GM19025 (cell line): Measurements from ENCODE around the gene ADAMTS17.

Experiments used
- ATAC-seq: cut with Tn5 transposase; IDR thresholded peaks from one replicate; pipeline ENCODE4 v1.9.1; 2021; ENCODE audit warnings: mild to moderate bottlenecking, low read depth, moderate library complexity; ENCODE audit not compliant: unreplicated experiment

The ADAMTS17 gene

DNA sequence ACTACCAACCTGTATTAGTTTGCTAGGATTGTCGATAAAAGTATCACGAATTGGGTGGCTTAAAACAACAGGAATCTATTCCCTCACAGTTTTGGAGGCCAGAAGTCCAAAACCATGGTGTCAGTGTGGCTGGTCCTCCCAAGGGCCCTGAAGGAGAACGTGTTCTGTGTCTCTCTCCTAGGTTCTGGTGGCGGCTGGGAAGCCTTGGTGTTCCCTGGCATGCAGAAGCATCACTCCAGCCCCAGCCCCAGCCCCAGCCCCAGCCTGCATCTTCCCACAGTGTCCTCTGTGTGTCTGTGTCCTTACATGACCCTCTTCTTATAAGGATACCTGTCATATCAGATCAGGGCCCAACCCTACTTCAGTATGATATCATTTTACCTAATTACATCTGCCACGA, 336.1 kb downstream of the ADAMTS17 start:
- ATAC-seq, result no peak

DNA sequence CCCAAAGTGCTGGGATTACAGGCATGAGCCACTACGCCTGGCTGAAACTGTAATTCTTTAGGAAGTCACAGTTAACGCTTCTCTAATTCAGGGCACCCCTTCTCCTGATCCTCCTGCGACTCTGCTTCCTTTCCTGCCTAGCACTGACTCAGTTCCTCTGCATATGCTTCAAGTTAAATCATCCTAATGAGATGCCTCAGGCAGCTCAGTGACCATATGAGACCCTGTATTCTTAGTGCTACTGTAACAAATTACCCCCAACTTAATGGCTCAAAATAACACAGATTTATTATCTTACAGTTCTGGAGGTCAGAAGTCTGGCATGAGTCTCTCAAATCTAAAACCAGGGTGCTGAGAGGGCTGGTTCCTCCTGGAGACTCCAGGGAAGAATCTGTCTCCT, 336.8 kb downstream of the ADAMTS17 start:
- ATAC-seq, result no peak

DNA sequence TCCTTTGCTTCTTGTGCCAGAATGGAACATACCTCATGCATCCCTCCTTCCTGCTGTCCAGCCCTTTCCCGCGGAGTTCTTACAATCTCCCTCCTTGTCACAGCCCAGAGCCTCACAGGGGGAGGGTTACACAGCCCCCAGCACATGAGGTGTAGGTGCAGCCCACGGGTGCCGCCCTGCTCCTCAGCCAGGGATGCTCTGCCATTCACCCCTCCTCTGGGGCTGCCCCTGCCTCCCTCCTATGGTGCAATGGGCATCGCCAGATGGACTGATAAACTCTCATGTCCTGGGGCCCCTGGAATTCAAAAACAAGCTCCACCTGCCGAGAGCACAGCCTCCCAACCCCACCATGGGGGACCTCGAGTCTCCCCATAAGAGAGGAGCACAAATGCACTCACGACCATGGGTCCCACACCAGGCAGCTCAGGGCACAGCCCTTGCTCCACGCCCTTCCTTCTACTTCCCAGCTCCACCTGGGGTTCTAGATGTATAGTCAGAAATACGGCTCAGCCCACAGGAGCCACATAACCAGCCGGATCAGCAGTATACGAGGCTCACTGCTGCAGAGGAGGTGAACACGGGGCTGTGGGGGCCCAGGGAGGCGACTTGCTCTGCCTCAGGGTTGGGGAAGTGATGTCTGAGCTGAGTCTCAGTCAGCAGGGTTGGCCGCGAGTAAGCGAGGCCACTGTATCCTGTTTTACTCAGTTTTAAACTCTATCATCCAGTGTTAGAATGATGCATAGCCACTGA, 338.8 kb downstream of the ADAMTS17 start:
- no peak for ATAC-seq

DNA sequence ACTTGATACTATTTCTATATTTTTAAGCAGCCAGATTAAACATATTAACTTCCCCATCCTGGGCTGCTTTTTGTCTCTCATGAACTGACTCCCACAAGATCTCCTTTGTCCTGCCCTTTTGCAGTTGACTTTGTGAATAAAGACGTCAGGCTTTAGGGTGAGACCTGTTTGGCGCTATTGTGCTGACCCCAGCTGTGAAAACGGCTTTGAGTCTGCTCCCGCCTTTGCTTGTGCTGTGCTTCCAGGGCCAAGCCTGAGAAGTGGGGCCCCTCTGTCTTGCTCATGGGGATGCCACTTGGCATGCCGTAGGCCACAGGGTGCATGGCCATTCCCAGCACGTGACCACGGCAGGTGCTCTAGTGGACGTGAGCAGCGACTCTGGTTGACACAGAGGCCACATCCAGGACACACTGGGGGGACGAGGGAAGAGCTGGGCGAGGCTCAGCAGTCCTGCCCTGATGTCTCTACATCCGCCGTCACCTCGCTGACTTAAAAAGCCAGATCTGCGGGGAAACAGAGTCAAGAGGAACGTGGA, 339.6 kb downstream of the ADAMTS17 start:
- no peak for ATAC-seq

DNA sequence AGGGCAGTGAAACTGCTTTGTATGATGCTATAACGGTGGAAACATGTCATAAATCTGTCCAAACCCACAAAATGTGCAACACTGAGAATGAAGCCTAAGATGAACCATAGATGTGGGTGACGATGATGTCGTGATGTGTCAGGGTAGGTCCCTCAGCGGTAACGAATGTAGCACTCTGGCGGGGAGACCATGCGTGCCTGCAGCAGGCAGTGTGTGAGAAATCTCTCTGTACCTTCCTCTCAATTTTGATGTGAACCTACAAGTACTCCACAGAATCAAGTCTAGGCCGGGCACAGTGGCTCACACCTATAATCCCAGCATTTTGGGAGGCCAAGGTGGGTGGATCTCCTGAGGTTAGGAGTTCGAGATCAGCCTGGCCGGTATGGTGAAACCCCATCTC, 340.4 kb downstream of the ADAMTS17 start:
- no peak for ATAC-seq

DNA sequence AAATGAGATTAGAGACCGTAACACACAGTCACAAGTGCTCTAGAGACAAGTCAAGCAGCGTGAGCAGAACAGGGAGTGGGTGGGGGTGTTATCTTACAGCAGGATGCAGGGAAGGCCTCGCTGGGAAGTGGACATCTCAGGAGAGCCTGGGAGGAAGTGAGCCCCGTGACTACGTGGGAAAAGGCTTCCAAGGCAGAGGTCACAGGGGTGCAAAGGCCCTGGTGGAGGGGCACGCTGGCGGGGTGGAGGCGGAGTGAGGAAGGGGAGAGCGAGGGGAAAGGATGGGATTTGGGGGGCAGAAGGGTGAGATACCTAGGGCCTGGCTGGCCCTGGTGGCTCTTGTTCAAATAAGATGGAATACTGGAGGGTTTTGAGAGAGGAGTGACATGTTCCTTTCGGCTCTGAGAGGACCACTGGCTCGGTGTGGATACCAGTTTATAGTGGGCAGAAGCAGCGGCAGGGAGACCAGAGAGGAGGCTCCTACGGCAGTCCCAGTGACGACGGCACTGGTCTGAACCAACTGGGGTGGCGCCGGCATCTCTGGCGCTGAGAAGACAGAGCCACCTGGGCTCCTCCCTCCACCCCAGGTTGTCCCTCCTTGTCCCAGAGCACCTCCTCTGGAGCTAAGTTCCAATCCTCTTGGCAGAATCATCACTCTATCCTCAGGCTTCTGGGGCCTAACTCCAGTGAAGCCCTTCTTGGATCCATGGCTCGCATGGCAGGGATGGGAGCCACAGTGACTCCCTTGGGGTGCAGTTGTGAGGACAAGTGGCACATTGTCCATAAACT, 342.3 kb downstream of the ADAMTS17 start:
- ATAC-seq, result no peak

DNA sequence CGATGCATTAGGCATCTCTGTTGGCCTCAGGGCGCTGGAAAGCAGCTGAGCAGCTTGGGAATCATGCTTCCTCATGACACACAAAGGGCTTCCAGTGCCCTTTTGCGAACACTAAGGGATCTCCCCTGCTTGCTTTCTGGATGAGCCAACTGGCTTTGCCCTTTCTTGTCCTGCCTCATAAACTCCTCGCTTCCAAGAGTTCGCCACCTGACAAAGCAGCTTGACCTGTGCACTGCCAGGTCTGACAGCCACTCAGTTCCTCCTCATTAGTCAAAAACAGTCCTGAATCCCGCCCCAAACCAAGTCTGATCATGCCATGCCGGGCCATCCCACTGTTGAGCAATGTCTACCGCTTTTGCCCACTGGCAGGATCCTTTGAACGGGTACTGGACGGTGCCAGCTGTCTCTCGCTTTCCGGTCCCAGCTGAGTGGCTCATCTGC, 343.1 kb downstream of the ADAMTS17 start:
- no peak for ATAC-seq

DNA sequence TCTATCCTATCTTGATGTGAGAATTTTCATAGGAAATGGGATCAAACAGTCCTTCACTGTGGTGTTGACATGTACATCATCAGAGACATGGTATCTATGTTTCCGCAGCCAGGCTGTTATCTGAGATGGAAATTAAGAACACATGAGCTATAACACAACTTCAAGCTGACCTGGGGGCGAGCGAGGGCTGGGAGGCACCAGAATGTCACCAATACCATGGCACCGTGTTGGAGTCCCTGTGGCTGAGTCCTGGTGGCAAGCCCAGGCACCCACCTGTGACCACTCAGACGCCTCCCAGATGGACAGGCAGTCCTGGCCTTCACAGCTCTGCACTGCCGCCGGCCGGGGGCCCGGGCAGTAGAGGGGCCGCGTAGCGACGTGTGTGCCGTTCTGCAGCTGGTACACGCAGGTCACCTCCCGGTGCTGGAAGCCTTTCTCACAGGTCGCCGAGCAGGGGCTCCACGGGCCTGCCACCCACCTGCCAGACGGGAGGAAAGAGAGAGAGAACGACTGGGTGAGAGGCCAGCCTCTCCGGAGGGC, 344.6 kb downstream of the ADAMTS17 start:
- no peak for ATAC-seq

DNA sequence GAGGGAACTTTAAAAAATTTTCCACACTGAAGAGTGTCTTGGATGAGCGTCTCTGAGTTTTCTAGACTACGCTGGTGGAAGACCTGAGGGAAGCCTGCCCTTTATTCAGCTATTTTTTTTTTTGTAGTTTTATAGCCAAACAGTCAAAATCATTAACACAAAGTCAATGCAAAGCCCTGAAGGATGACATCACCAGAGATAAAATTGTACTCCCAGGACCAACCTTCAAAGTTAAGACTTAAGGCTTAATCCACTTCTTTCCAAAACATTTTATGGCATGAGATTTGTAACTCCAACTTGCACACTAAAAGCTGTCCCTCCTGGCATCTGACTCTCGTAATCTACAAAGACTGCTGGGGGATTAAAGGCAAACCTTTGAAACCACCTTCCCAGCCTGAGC, 345.1 kb downstream of the ADAMTS17 start:
- ATAC-seq, result no peak

DNA sequence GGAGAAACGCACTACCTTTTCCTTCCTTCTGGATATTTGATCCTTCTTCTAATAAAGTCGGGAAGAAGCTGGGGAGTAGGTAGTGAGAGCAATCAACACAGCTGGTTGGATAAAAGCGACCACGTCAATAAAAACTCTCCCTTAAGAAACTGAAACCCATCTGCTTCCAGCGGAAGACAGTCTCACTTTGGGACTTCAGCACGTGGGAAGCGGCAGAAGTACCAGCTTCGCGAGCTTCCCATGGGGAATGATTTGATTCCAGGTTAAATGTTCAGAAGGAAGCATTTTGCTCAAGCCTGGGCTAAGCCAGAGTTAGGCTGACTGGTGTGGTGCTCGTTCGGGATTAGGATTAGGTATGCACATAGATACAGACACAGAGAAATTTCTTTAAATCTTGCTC, 346.2 kb downstream of the ADAMTS17 start:
- no peak for ATAC-seq

DNA sequence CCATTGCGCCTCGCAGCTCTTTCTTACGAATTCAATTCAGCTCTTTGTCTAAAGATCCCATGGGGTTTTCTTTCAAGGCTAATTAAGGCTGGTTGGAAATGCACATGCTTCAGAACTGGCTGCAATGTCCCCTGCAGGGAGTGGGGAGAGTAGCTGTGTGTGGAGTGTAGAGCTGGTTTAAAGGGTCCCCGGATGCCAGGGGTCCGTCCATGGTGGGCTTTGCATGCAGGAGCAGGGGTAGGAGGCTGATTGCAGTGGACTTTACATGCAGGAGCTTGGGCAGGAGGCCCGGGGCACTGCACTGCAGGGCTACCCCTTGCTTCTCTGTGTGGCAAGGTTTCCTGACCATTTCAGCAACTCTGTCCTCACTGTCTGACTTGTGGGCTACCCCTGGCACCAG, 346.9 kb downstream of the ADAMTS17 start:
- no peak for ATAC-seq

DNA sequence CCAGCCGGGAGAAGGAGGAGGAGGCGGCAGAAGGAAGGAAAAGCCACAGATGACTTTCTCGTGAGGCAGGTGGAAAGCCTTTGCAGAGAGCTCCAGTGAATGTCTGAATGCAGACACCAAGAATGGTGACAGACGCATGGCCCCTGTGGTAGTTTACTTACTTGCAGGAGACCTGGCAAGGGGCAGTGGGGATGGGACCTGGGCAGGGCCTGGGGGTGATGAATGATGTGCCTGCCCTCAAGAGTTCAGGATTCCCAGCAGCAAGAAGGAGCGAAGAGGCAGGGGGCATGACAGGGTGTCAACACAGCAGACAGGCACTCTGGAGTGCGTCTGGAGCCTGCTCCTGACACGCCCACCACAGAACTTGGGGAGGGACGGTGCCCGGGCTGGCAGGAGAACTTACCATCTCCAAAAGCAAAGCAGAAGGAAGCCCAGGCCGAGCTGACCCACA, 348.1 kb downstream of the ADAMTS17 start:
- ATAC-seq, result no peak

DNA sequence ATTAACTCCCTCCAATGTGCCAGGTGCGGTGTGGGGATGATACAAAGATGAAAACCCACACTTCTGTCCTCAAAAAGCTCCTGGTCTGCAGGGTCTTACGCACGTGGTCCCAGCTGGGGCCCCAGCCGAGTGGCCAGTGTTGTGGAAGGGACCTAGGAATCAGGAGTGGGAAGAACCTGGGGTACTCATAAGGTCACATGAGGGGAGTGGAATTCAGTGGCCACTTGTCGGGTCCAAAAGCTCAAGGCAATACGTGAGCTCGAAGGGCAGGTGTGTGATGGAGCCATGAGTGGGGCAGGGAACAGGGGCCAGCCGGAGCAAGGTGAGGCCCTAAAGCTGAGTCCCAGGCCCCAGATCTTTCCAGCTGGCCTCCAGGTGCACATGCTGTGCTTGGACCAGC, 348.5 kb downstream of the ADAMTS17 start:
- ATAC-seq, result no peak

DNA sequence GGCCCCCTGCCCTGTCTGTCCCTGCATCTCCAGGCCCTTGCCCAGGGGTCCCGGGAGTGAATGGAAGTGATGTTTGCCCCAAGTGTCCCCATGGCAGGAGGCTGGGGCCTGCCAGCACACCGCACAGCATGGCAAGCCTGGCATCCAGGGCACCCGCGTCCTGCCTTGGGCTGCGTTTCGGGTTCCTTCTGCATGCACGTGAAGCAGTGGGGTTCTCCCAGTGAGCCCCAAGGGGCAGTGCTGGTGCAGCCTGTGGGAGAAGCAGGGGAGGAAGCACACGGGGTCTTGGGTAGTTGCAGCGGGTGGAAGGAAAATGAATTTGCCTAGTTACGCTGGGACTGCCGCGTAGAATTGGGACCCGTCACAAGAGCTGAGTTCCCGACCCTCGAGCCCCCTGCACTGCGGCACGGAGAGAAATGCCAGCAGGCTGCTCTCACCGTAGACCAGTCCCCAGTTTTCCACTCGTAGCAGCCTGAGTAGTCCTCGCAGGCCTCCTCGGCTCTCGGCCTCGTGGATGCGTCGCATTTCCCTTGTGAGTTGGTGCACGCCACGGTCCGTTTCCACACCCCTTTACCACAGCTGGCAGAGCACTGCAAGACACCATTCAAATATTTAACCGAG, 349.1 kb downstream of the ADAMTS17 start:
- ATAC-seq, result no peak

DNA sequence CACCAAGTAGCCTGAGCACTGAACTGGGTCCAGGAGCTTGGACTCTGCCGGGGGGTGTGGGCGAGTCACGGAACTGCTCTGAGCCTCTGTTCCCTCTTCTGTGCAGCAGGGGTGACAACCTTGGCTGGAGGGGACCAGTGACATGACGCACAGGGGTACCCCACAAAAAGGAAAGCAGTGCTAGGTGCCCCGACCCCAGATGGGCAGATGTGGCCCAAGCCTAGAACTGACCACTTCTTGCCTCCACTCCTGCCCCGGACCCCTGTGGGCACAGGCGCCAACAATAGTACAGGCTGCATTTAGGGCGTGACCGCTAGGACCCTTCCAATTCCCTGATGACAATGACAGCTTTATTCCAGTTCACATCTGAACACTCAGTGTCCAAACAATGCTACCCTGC, 352.7 kb downstream of the ADAMTS17 start:
- ATAC-seq, result no peak

DNA sequence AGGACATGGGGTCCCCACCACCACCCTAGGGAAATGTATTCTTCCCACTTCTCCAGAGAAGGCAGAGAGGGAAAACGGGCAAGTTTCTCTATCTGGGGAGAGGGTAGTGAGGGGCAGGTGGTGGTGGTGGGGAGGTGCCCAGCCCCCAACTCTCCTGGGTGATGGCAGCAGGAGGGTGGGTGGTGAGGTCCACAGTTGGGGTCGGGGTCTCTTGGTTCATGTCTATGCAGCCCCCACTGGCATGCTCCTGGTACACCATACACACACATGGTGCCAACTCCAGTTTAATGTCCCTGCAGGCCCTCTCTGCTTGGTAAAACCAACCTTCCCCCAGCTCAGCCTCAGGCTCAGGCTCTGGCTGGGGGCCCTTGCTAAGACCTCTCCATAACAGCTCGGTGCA, 354.1 kb downstream of the ADAMTS17 start:
- no peak for ATAC-seq

DNA sequence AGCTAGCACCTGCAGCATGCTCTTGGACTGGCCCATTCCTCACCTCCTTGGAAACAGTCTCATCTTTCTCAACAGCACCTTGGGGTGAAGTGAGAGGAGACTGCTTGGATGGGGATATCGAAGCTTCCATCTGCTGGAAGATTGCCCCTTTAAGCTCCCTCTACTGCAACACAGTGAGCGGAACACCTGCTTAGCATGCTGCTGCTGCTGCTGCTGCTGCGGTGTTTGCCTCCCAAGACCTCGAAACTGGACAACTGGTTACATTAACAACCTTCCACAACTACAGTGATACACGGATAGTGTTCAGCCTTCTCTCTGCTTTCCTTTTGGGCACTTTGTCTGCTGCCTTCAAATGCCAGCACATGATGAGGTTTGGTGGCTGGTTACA, 354.7 kb downstream of the ADAMTS17 start:
- no peak for ATAC-seq

DNA sequence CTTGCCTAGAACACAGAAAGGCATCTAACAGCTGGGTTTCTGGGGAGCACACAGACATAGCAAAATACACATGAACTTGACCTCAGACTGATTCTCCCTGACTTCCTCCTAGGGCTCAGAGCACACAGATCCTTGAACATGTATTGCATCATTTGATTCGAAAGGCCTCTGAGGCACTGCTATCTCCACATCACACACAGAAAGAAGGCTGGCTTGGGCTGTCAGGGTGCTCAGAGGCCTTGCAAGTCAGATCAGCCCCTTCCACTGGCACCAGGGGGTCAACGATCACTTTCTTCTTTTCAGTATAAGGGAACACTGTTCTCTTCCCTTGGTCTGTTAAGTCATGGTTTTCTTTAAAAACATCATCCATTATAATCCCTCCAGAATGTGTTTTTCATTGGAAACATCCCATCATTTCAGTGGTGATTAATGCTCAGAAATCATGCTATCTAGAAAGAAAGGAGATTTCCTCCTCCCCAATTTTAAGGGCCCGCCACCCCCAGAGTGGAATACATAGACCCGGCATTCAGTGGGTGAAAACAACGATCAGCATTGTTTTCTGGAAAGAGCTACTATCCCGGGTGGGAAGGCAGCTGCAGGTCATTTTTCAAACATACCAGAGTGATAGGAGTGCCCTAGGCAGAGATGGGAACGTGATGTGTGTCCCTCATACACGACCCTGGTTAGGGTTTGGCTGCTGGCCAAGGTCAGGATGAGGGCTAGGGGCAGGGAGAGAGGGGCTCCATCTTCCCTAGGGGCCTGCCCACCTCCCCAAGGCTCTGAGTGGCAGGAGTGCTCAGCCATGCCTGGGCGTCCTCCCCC, 355.3 kb downstream of the ADAMTS17 start:
- ATAC-seq, result no peak

DNA sequence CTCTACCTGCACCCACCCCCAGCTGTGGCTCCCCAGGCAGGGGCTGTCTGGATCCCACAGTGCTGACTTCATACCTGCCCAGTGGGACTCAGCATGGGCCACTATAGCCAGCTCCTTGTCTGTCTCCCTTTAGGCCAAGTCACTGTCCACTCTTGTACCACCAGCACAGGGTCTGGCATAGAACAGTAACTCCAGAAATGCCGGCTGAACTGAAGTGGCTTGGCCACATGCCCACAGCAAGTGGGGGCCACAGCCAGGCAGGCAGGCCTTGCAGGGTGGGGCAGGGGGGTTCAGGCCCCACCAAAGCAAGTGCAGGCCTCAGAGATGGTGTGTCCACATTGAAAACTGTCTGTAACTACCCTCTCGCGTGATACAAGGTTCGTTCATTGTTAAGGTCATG, 355.9 kb downstream of the ADAMTS17 start:
- ATAC-seq, result no peak
